OCI-LY7 (cell line): ENCODE data around the gene LRRC63. TPM values are rescaled to one million over a fixed set of nuclear protein-coding genes. Genes with fewer than 3 reads are reported as not detected.

ENCODE experiments used
- BruUV-seq: library from RNA; stranded (reverse); fragments of 400-500 nt; replicated peaks from 2 replicates; lab custom pipeline; 2021; lab: Mats Ljungman, UMichigan
- CTCF ChIA-PET: fragments of 300-600 bp; sonication (Branson Sonifier 250); formaldehyde crosslinking; loops from one replicate; lab custom pipeline; 2022; ENCODE audit warnings: antibody characterized with exemption; ENCODE audit not compliant: unreplicated experiment; lab: Charles Lee
- POLR2A ChIA-PET: fragments of 300-600 bp; sonication (Branson Sonifier 250); formaldehyde crosslinking; loops from one replicate; lab custom pipeline; 2022; ENCODE audit warnings: antibody characterized with exemption; lab: Charles Lee
- DNase-seq: peaks from one replicate; pipeline ENCODE4 v3.0.0-alpha.2; 2015; ENCODE audit warnings: low spot score
- H2AFZ ChIP-seq: fragments of 200-600 bp; sonication (generic), shearing (Covaris generic); 2 replicates; pipeline ENCODE4 v1.6.1; 2014; ENCODE audit warnings: mild to moderate bottlenecking, antibody characterized with exemption, low read length, moderate library complexity
- H3K27ac ChIP-seq: fragments of 200-600 bp; sonication (generic); 2 replicates; pipeline ENCODE4 v1.5.1; 2014; ENCODE audit warnings: mixed run types, low read depth, mild to moderate bottlenecking, moderate library complexity, low read length, inconsistent platforms; ENCODE audit not compliant: poor library complexity, severe bottlenecking
- H3K36me3 ChIP-seq: fragments of 200-600 bp; sonication (generic); 2 replicates; pipeline ENCODE4 v1.6.1; 2014; ENCODE audit warnings: mild to moderate bottlenecking, antibody characterized with exemption, low read length, moderate library complexity, mixed read lengths; ENCODE audit not compliant: insufficient read depth
- H3K4me1 ChIP-seq: fragments of 200-600 bp; sonication (generic); 2 replicates; pipeline ENCODE4 v1.5.1; 2014; ENCODE audit warnings: mild to moderate bottlenecking, low read length; ENCODE audit not compliant: insufficient read depth, poor library complexity, severe bottlenecking
- H3K4me2 ChIP-seq: fragments of 200-600 bp; sonication (generic); 2 replicates; pipeline ENCODE4 v1.6.1; 2014; ENCODE audit warnings: mild to moderate bottlenecking, low read length
- H3K4me3 ChIP-seq: fragments of 200-600 bp; sonication (generic); 2 replicates; pipeline ENCODE4 v1.5.1; 2014; ENCODE audit warnings: mild to moderate bottlenecking, low read depth, low read length; ENCODE audit not compliant: poor library complexity, severe bottlenecking
- H3K79me2 ChIP-seq: fragments of 200-600 bp; sonication (generic); 2 replicates; pipeline ENCODE4 v1.6.1; 2016; ENCODE audit warnings: low read depth, mild to moderate bottlenecking, low read length, moderate library complexity, mixed read lengths; ENCODE audit not compliant: insufficient read depth
- H3K9me2 ChIP-seq: fragments of 200-600 bp; sonication (generic); 2 replicates; pipeline ENCODE4 v1.6.1; 2016; ENCODE audit warnings: mild to moderate bottlenecking, low read length, mixed read lengths; ENCODE audit not compliant: insufficient read depth
- H3K9me3 ChIP-seq: fragments of 200-600 bp; sonication (generic); 2 replicates; pipeline ENCODE4 v1.6.1; 2014; ENCODE audit warnings: mild to moderate bottlenecking, mixed run types, low read length, mixed read lengths
- H4K20me1 ChIP-seq: fragments of 200-600 bp; sonication (generic); 2 replicates; pipeline ENCODE4 v1.6.1; 2014; ENCODE audit warnings: mild to moderate bottlenecking, antibody characterized with exemption, low read length, moderate library complexity, mixed read lengths; ENCODE audit not compliant: insufficient read depth
- EZH2phosphoT487 ChIP-seq: fragments of 200-600 bp; sonication (generic); IDR thresholded peaks from 2 replicates; pipeline ENCODE4 v1.6.1; 2018; ENCODE audit warnings: low read depth, borderline replicate concordance, mild to moderate bottlenecking, mixed run types, antibody characterized with exemption, low read length, moderate library complexity, mixed read lengths
- intact Hi-C: fragments of 100-400 bp; cut with micrococcal nuclease; formaldehyde crosslinking; loops from one replicate; pipeline ENCODE4 v1.10.0; 2022; ENCODE audit not compliant: unreplicated experiment
- total RNA-seq, 2 experiments: library from RNA; depleted of rRNA in 1 of 2; stranded (reverse); fragments of >200 nt in 1 of 2; shearing (Covaris generic) in 1 of 2; gene quantifications; 2 replicates each; pipeline ENCODE4 v1.2.3, GENCODE V29; 2014 to 2022
- TF ChIP-seq, protein P1 (sequence below): fragments of 200-600 bp; sonication (generic); conservative IDR thresholded peaks from 2 replicates; pipeline ENCODE4 v1.5.1; 2014; ENCODE audit warnings: mild to moderate bottlenecking, antibody characterized with exemption, low read length, moderate library complexity, mixed read lengths

The LRRC63 gene
- total RNA-seq, 2 experiments from 2014 or later = not detected

GRCh38 chr13:46183018-46183946 is 28.4 kb upstream of the LRRC63 start:
- H3K9me3 ChIP-seq = no peaks in the 10 kb centered on the region
- peak overlapping the region; percentile 93 for H2AFZ ChIP-seq
- peak; percentile 43 for DNase-seq
- peaks cover 15% of the 10 kb centered on the region for H4K20me1 ChIP-seq
- H3K4me3 ChIP-seq = peak overlapping the region; percentile 92
- H3K4me2 ChIP-seq = peak overlapping the region; percentile 89
- H3K4me1 ChIP-seq = peaks cover 42% of the 10 kb centered on the region
- ChIA-PET POLR2A (interaction anchor here (0.6 to 5.5 kb wide), 6 partner anchors 11 to 437 kb away, joined by 3 to 37 read pairs (median 3); no protein-coding TSS in a partner anchor), CTCF (no interaction called here)
- H3K79me2 ChIP-seq = peaks cover 55% of the 10 kb centered on the region
- TF ChIP-seq, protein P1, sequence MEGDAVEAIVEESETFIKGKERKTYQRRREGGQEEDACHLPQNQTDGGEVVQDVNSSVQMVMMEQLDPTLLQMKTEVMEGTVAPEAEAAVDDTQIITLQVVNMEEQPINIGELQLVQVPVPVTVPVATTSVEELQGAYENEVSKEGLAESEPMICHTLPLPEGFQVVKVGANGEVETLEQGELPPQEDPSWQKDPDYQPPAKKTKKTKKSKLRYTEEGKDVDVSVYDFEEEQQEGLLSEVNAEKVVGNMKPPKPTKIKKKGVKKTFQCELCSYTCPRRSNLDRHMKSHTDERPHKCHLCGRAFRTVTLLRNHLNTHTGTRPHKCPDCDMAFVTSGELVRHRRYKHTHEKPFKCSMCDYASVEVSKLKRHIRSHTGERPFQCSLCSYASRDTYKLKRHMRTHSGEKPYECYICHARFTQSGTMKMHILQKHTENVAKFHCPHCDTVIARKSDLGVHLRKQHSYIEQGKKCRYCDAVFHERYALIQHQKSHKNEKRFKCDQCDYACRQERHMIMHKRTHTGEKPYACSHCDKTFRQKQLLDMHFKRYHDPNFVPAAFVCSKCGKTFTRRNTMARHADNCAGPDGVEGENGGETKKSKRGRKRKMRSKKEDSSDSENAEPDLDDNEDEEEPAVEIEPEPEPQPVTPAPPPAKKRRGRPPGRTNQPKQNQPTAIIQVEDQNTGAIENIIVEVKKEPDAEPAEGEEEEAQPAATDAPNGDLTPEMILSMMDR = no peak
- no peak for TF ChIP-seq EZH2phosphoT487
- H3K36me3 ChIP-seq = peaks cover 24% of the 10 kb centered on the region
- BruUV-seq = no TSS peak
- peak overlapping the region; percentile 92 for H3K27ac ChIP-seq
- intact Hi-C loops = loop anchor here (5.0 kb wide), 3 partner anchors 369 to 841 kb away; partner anchors contain the start of genes LRCH1 and TPT1
- H3K9me2 ChIP-seq = no peaks in the 10 kb centered on the region

DNA sequence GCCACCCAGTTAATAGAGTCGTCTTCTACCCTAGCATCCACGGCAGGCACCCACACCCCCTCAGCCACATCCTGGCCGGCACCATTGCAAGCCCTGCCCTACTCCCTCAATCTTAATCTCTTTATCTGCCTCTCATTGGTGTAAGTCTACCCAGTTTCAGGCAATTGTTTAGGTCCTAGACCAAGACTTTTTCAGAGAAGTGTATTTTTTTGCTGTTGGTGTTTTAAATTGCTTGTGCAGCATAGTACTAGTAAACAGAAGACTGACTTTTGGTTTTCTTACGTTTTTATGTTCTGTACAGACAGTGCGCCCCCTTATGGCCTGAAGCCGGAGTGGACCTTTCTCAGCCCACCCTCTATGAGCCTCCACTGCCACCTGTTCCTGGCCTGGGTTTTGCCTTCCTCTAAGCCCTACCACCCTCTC is 27.4 kb upstream of the LRRC63 start:
- peak overlapping the region; percentile 93 for H2AFZ ChIP-seq
- H3K9me2 ChIP-seq = no peaks in the 10 kb centered on the region
- peak overlapping the region; percentile 92 for H3K4me3 ChIP-seq
- H3K4me1 ChIP-seq = peaks cover 32% of the 10 kb centered on the region
- CTCF ChIA-PET = no interaction called here
- H3K27ac ChIP-seq = peak overlapping the region; percentile 92
- H4K20me1 ChIP-seq = 0 out of 2 replicates have a peak, but pooled peaks cover 7% of the 10 kb centered on the region
- peaks cover 14% of the 10 kb centered on the region for H3K36me3 ChIP-seq
- DNase-seq = peak; percentile 87
- H3K9me3 ChIP-seq = no peaks in the 10 kb centered on the region
- peaks cover 45% of the 10 kb centered on the region for H3K79me2 ChIP-seq
- no peak for TF ChIP-seq EZH2phosphoT487
- TF ChIP-seq, protein P1 = peak; percentile 99
- peak overlapping the region; percentile 89 for H3K4me2 ChIP-seq
- intact Hi-C loops = loop anchor here (2.0 to 5.0 kb wide), 5 partner anchors 23 to 842 kb away; partner anchors contain the start of genes LRCH1 and TPT1
- POLR2A ChIA-PET = no interaction called here
- no TSS peak for BruUV-seq
